Natural killer cell treated with Interleukin-12 subunit alpha and Interleukin-12 subunit beta and Interleukin-15 and Interleukin-18, amount 100 ng/mL, for 72 hours (primary cell): ENCODE measurements around the gene CYTH3. TPM values are rescaled to one million over a fixed set of nuclear protein-coding genes. Genes with fewer than 3 reads are reported as not detected.
"Not testable (repeated sequence)": the region's sequence is repeated elsewhere in the genome, so short reads cannot be mapped to it uniquely, and the experiment has no call there.

Experiments
- ATAC-seq, 2 donors: fragments of 150-1000 bp; cut with Tn5 transposase in 1 of 2; sonication (Bioruptor Pico), chemical (Tn5 transposase) in 1 of 2; 2 replicates each; pipeline ENCODE4 v1.10.0; 2021
- DNase-seq: peaks from one replicate; pipeline ENCODE4 v3.0.0; 2022; ENCODE audit warnings: low spot score
- H3K27ac Mint-ChIP-seq, 2 donors: 1 replicate in 1 of 2; 2 replicates in 1 of 2; pipeline ENCODE4 v1.8.0; 2022; ENCODE audit warnings: mixed read lengths in 2 of 2, mild to moderate bottlenecking in 1 of 2, moderate library complexity in 1 of 2
- H3K27me3 Mint-ChIP-seq, 2 donors: 1 replicate in 1 of 2; 2 replicates in 1 of 2; pipeline ENCODE4 v1.8.0; 2022; ENCODE audit warnings: mixed read lengths in 2 of 2
- H3K36me3 Mint-ChIP-seq: one replicate; pipeline ENCODE4 v1.8.0; 2022; ENCODE audit warnings: mixed read lengths
- H3K4me1 Mint-ChIP-seq, 2 donors: 1 replicate in 1 of 2; 2 replicates in 1 of 2; pipeline ENCODE4 v1.8.0; 2022; ENCODE audit warnings: low read depth in 2 of 2, mixed read lengths in 2 of 2, mild to moderate bottlenecking in 1 of 2
- H3K4me3 Mint-ChIP-seq: one replicate; pipeline ENCODE4 v1.8.0; 2022; ENCODE audit warnings: mixed read lengths
- H3K9me3 Mint-ChIP-seq: 2 replicates; pipeline ENCODE4 v1.8.0; 2022; ENCODE audit warnings: mixed read lengths
- total RNA-seq, 2 donors: library from RNA; stranded (reverse); gene quantifications; one replicate each; pipeline ENCODE4 v1.2.3, GENCODE V29; 2022

Gene CYTH3
- total RNA-seq, 2 donors from 2014 or later, result 0.64 to 5.4 TPM

DNA sequence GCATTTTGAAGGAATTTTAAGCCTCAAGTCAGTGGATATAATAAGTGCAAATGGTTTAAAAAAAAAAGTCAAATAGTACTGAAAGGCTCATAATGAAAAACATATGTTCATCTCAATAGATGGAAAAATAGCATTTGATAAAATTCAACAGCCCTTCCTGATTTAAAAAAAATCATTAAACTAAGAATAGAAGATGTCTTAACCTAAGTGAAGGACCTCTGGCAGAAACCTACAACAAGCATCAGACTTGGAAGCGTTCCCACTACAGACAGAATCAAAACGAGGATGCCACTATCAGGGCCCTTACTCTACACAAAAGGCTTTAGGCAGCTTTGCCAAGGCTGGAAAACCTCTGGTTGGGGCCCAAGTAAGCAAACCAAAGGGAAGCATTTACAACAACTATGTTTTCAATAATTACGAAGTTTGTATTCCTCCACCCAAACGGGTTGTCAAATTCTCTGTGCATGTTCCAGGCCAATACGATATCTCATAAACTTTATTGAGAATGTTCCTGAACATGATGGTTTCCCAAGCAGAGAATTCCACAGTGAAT is 45.1 kb downstream of the CYTH3 start:
- H3K4me1 Mint-ChIP-seq, result peaks cover 25 to 30% of the 10 kb centered on the region in 2 donors
- ATAC-seq (no peak), DNase-seq (no peak)
- H3K27me3 Mint-ChIP-seq, result peaks cover 0 to 18% of the 10 kb centered on the region in 2 donors
- H3K27ac Mint-ChIP-seq, result no peak overlapping the region
- no peaks in the 10 kb centered on the region for H3K9me3 Mint-ChIP-seq
- no peaks in the 10 kb centered on the region for H3K36me3 Mint-ChIP-seq
- no peak overlapping the region for H3K4me3 Mint-ChIP-seq

DNA sequence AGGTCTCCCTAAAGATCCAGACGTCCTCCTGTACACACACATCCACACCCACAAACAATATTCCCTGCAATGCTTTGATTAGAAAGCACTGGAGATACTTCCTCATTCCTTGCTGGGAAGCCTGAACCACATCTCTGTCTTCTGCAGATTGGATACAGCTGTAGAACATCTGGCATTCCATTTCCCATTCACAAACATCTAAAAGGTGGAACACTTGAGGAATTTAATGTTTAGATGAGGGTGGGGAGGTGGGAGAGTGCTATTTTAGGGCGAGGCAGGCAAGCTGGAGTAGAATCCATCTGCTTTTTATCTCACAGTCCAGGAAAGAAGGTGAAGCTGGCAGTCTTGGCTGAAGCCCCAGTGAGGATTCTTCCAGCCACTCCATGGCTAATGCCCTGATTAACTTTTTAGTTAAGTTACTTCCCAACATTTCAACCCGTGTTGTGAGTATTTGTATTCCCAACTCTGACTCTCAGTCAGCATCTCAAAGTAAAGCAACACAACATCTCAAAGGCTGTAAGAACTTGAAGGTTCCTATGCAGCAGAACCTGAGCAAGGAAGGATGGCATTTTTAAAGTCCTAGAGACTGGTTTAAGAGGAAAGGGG is 46.1 kb downstream of the CYTH3 start:
- DNase-seq (no peak), ATAC-seq (no peak)
- no peak overlapping the region for H3K27ac Mint-ChIP-seq
- peaks cover 0 to 10% of the 10 kb centered on the region in 2 donors for H3K27me3 Mint-ChIP-seq
- no peak overlapping the region for H3K4me3 Mint-ChIP-seq
- H3K9me3 Mint-ChIP-seq, result no peaks in the 10 kb centered on the region
- peaks cover 23 to 32% of the 10 kb centered on the region in 2 donors for H3K4me1 Mint-ChIP-seq
- no peaks in the 10 kb centered on the region for H3K36me3 Mint-ChIP-seq

DNA sequence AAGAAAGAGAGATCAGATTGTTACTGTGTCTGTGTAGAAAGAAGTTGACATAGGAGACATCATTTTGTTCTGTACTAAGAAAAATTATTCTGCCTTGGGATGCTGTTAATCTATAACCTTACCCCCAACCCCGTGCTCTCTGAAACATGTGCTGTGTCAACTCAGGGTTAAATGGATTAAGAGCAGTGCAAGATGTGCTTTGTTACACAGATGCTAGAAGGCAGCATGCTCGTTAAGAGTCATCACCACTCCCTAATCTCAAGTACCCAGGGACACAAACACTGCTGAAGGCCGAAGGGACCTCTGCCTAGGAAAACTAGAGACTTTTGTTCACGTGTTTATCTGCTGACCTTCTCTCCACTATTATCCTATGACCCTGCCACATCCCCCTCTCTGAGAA is 49.0 kb downstream of the CYTH3 start:
- ATAC-seq, DNase-seq, H3K9me3 Mint-ChIP-seq, H3K27ac Mint-ChIP-seq, H3K36me3 Mint-ChIP-seq, H3K27me3 Mint-ChIP-seq, H3K4me3 Mint-ChIP-seq: not testable (repeated sequence)
- H3K4me1 Mint-ChIP-seq, result peaks cover 19 to 26% of the 10 kb centered on the region in 2 donors

DNA sequence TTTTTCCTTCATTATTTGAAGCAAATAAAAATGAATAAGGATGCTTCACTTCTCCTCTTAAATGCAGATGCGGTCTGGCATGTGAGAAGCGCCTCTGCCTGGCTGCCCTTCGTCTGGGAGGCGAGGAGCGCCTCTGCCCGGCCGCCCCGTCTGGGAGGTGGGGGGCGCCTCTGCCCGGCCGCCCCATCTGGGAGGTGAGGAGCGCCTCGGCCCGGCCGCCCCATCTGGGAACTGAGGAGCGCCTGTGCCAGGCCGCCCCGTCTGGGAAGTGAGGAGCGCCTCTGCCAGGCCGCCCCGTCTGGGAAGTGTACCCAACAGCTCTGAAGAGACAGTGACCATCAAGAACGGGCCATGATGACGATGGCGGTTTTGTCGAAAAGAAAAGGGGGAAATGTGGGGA is 49.4 kb downstream of the CYTH3 start:
- peaks cover 15 to 26% of the 10 kb centered on the region in 2 donors for H3K4me1 Mint-ChIP-seq
- not testable (repeated sequence) for H3K27me3 Mint-ChIP-seq, DNase-seq, H3K4me3 Mint-ChIP-seq, ATAC-seq, H3K36me3 Mint-ChIP-seq, H3K9me3 Mint-ChIP-seq, H3K27ac Mint-ChIP-seq

DNA sequence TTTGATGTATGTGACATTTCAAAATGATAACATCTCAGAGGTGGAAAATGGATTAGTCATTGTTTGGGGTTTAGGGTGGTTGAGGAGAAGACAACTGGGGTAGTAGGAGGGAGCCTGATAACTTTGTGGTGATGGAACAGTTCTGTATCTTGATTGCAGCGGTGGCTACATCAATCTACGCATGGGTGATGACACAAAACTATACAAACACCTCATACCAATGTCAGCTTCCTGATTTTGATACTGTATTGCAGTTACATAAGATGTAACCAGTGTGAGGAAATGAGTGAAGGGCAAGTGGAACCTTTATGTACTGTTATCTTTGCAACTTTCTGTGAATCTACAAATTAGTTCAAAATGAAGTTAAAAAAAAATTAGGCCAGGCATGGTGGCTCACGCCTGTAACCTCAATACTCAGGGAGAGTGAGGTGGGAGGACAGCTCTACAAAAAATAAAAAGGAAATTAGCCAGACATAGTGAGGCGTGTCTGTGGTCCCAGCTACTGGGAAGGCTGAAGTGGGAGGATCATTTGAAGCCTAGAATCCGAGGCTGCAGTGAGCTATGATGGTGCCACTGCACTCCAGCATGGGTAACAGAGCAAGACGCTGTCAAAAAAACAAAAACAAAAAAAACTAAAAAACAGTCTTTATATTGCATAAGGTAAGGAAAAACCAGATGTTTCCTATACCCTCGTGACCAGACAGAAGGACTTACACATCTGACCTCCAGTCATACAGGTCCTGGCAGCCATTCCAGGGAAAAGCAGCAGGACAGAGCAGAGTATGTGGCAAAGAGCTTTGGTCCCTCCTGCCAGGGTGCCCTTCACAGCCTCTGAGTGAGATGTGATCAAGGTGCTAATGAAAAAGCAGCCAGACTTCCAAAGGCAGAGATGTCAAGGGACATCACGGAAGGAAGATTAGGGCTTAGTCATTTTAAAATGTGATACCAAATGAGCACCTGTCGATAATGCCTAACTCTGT is 50.8 kb downstream of the CYTH3 start:
- Mint-ChIP-seq H3K4me1 (peaks cover 15 to 23% of the 10 kb centered on the region in 2 donors), H3K9me3 (no peaks in the 10 kb centered on the region), H3K36me3 (no peaks in the 10 kb centered on the region), H3K27ac (peak overlapping the region; percentile 34 to 70), H3K4me3 (peak overlapping the region; percentile 56), H3K27me3 (no peaks in the 10 kb centered on the region)
- peak; percentile 97 to 98 for ATAC-seq
- DNase-seq, result peak; percentile 74

DNA sequence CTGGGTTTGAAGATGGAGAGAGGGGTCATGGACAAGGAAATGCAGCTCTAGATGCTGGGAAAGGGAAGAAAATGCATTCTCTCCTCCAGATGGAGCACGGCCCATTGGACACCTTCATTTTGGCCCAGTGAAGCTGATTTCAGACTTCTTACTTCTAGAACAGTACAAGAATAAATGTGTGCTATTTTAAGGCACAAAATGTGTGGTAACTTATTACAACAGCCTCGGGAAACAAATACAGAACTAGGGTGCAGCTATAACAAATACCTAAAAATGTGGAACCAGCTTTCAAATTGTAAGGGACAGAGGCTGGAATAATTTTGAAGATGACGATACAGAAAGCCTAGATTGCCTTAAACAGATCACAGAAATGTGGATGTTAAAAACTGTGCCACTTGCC is 54.1 kb downstream of the CYTH3 start:
- H3K27me3 Mint-ChIP-seq, result no peaks in the 10 kb centered on the region
- H3K36me3 Mint-ChIP-seq, result no peaks in the 10 kb centered on the region
- H3K27ac Mint-ChIP-seq, result no peak overlapping the region
- no peaks in the 10 kb centered on the region for H3K9me3 Mint-ChIP-seq
- ATAC-seq (no peak), DNase-seq (no peak)
- H3K4me3 Mint-ChIP-seq, result no peak overlapping the region
- H3K4me1 Mint-ChIP-seq, result peaks cover 15 to 31% of the 10 kb centered on the region in 2 donors

DNA sequence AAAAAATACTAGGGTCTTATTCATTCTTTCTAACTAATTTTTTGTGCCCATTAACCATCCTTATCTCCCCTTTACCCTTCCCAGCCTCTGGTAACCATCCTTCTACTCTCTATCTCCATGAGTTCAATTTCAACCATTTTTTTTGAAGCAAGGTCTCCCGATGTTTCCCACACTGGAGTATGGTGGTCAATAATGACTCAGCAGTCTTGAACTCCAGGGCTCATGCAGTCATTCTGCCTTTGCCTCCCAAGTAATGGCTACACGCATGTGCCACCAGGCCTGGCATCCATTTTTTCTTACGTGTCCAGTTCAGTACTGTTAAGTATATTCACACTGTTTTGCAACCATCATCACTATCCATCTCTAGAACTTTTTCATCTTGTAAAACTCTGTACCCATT is 60.4 kb downstream of the CYTH3 start:
- H3K27me3 Mint-ChIP-seq, result peaks cover 0 to 6% of the 10 kb centered on the region in 2 donors
- H3K4me1 Mint-ChIP-seq, result peaks cover 0 to 12% of the 10 kb centered on the region in 2 donors
- H3K9me3 Mint-ChIP-seq, result no peaks in the 10 kb centered on the region
- H3K4me3 Mint-ChIP-seq, result no peak overlapping the region
- H3K27ac Mint-ChIP-seq, result no peak overlapping the region
- no peaks in the 10 kb centered on the region for H3K36me3 Mint-ChIP-seq
- no peak for ATAC-seq
- DNase-seq, result no peak

DNA sequence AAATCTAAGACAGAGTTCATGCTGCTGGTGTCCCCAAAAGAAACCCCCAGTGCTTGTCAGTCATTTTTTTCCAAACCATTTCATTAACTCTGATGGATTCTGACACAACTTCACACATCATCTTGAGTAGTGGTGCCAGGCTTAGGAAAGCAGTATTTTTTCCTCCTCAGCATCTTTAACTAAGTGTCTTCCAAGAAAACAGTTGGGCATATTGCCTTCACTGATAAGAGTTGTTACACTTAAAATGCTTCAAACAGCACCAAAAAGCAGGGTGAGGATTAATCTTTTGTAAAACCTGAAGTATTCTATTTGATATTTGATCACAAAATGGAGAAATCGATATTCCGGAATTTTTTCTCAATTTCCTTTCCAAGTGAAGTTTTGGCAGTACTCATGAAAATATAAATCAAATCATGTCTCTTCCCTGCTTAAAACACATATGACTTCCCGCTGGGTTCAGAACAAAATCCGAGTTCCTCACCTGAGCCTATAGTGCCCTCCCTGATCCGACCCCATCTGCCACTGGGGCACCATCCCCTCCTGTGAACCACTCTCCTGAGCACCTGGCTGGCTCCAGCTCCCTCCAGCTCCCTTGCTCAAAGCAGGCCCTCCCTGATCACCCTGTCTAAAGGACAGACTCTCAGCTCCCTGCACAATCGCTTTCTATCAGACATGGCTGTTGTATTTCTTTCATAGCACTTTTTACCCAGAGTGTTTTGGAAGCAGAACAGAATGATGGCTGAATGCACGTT is 61.6 kb downstream of the CYTH3 start:
- DNase-seq (no peak), ATAC-seq (no peak)
- Mint-ChIP-seq H3K4me1 (peaks cover 0 to 8% of the 10 kb centered on the region in 2 donors), H3K9me3 (no peaks in the 10 kb centered on the region), H3K4me3 (no peak overlapping the region), H3K27me3 (peaks cover 0 to 6% of the 10 kb centered on the region in 2 donors), H3K36me3 (no peaks in the 10 kb centered on the region), H3K27ac (no peak overlapping the region)

DNA sequence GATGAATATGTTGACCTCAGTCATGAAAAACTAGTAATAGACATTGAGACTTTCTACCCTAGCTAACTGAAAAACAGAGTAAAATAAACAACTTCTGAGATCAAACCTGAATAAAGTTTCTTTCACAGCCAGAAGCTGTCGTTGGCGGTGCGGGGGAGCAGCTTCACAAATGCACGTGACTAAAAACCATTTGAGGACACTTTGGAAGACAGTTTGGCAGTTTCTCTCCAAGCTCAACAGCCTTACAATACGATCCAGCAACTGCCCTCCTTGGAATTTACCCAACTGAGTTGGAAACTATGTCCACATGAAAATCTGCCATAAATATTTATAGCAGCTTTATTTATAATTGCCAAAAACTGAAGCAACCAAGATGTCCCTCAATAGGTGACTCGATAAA is 63.1 kb downstream of the CYTH3 start:
- no peak for ATAC-seq

DNA sequence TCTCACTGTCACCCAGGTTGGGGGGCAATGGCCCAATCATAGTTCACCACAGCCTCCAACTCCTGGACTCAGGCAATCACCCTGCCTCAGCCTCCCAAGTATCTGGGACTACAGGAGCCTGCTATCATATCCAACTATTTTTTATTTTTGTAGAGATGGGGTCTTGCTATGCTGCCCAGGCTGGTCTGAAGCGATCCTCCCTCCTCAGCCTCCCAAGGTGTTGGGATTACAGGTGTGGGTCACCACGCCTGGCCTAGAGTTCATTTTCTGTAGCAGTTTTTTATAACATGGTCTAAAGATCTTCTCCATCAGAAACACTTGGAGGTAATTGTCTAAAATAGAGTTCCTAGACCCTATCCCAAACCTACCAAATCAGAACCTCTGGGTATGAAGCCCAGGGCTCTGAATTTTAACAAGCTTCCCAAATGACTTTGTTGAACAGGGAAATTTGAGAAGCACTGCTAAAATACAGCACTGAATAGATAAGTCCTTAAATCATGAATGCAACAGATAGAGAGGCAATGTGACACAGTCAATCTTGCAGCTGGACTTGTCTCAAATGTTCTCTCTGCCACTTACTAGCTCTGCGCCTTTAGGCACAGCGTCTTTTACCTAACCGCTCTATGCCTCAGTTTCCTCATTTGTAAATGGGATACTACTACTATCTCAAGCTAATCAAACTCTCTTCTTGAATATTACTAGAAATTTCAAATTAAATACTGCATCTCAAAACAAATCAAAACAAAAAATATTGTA is 63.7 kb downstream of the CYTH3 start:
- H3K9me3 Mint-ChIP-seq, result no peaks in the 10 kb centered on the region
- no peak overlapping the region for H3K27ac Mint-ChIP-seq
- peaks cover 0 to 6% of the 10 kb centered on the region in 2 donors for H3K27me3 Mint-ChIP-seq
- no peak for DNase-seq
- H3K36me3 Mint-ChIP-seq, result no peaks in the 10 kb centered on the region
- peaks cover 0 to 4% of the 10 kb centered on the region in 2 donors for H3K4me1 Mint-ChIP-seq
- ATAC-seq, result no peak
- H3K4me3 Mint-ChIP-seq, result no peak overlapping the region

More for the DNA sequence above, 63.1 kb downstream of the CYTH3 start:
- H3K4me1 Mint-ChIP-seq, result peaks cover 0 to 4% of the 10 kb centered on the region in 2 donors
- H3K27ac Mint-ChIP-seq, result no peak overlapping the region
- H3K9me3 Mint-ChIP-seq, result no peaks in the 10 kb centered on the region
- no peak overlapping the region for H3K4me3 Mint-ChIP-seq
- DNase-seq, result no peak
- peaks cover 0 to 6% of the 10 kb centered on the region in 2 donors for H3K27me3 Mint-ChIP-seq
- H3K36me3 Mint-ChIP-seq, result no peaks in the 10 kb centered on the region

DNA sequence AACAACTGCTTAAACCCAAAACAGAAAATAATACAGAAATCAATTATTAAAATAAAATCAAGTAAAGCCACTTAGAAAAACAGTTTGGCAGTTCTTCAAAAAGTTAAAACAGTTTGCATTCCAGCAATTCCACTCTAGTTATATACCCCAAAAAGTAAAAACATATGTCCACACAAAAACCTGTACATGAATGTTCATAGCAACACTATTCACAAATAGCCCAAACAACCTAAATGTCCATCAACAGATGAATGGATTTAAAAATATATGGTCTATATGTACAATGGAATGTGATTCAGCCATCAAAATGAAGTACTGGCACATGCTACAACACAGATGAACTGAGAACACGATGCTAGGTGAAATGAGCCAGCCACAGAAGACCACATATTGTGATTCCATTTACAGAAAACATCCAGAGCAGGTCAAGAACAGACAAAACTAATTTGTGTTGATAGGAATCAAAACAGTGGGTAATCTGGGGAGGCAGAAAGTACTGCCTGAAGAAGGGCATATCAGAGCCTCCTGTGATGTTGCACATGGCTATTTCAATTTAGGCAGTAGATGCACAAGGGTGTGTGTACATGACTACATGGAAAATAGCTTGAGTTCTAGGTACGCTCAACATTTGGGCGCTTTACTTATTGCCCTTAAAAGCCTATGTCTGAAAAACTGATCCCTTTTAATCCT is 66.3 kb downstream of the CYTH3 start:
- peaks cover 0 to 4% of the 10 kb centered on the region in 2 donors for H3K4me1 Mint-ChIP-seq
- H3K27me3 Mint-ChIP-seq, result peaks cover 0 to 7% of the 10 kb centered on the region in 2 donors
- H3K9me3 Mint-ChIP-seq, result no peaks in the 10 kb centered on the region
- ATAC-seq (no peak), DNase-seq (no peak)
- no peak overlapping the region for H3K4me3 Mint-ChIP-seq
- no peak overlapping the region for H3K27ac Mint-ChIP-seq
- no peaks in the 10 kb centered on the region for H3K36me3 Mint-ChIP-seq

DNA sequence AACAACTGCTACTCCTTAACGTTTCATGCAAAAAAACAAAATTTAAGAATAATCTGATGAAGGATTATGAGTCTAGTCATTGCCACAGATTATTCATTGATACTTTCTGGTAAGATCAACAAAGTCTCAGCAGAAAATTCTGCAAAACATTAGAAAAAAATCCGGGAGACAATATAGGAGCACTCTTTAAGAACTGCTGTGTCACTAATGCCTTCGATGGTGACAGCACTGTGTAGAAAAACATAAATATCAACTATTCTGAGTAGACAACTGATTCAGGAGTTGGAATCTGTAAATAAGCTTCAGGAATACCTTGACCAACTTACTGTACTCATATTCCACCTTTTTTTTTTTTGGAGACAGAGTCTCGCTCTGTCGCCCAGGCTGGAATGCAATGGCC is 69.0 kb downstream of the CYTH3 start:
- Mint-ChIP-seq H3K27ac (no peak overlapping the region), H3K36me3 (no peaks in the 10 kb centered on the region), H3K9me3 (no peaks in the 10 kb centered on the region), H3K4me1 (peaks cover 0 to 4% of the 10 kb centered on the region in 2 donors), H3K4me3 (no peak overlapping the region), H3K27me3 (peaks cover 0 to 7% of the 10 kb centered on the region in 2 donors)
- ATAC-seq, result no peak
- no peak for DNase-seq
